ENCODE results near the gene GNB2. TPM values are rescaled to one million over a fixed set of nuclear protein-coding genes. Genes with fewer than 3 reads are reported as not detected.

The GNB2 gene
- 48.3 and 64.3 TPM in 2 replicates for total RNA-seq (2016; rRNA removed; fragmentation: Illumina TruSeq; extraction: Trizol)
- total RNA-seq (2016; cell fraction: cytosol; rRNA removed; fragmentation: Illumina TruSeq; extraction: Trizol; ENCODE audit: low read depth), result 84.0 and 90.3 TPM in 2 replicates
- total RNA-seq (2016; cell fraction: insoluble cytoplasmic fraction; rRNA removed; fragmentation: Illumina TruSeq; extraction: Trizol), result 51.7 and 55.9 TPM in 2 replicates
- total RNA-seq (2016; cell fraction: membrane; rRNA removed; fragmentation: Illumina TruSeq; extraction: Trizol), result 95.7 and 129 TPM in 2 replicates
- total RNA-seq (2016; cell fraction: nucleus; rRNA removed; fragmentation: Illumina TruSeq; extraction: Trizol), result 30.4 and 32.6 TPM in 2 replicates
- 67.1 and 82.0 TPM in 2 replicates for polyA plus RNA-seq (2011; rRNA removed)
- polyA plus RNA-seq (2011; cell fraction: cytosol; rRNA removed), result 69.6 and 88.5 TPM in 2 replicates
- polyA plus RNA-seq (2011; cell fraction: nucleus; rRNA removed), result 82.9 and 91.9 TPM in 2 replicates
- polyA plus RNA-seq (2012), result 80.2 and 110 TPM in 2 replicates
- 141 and 174 TPM in 2 replicates for polyA plus RNA-seq (2016; cell fraction: cytosol; fragmentation: Illumina TruSeq; extraction: Trizol; ENCODE audit: low read depth)
- polyA plus RNA-seq (2016; cell fraction: insoluble cytoplasmic fraction; fragmentation: Illumina TruSeq; extraction: Trizol; ENCODE audit: low read depth), result 105 and 126 TPM in 2 replicates
- polyA plus RNA-seq (2016; cell fraction: membrane; fragmentation: Illumina TruSeq; extraction: Trizol; ENCODE audit: low read depth), result 137 and 159 TPM in 2 replicates
- polyA plus RNA-seq (2016; cell fraction: nucleus; fragmentation: Illumina TruSeq; extraction: Trizol; ENCODE audit: insufficient read depth, low read depth), result 84.9 and 92.0 TPM in 2 replicates
- 104 and 125 TPM in 2 replicates for polyA minus RNA-seq (2011; rRNA and poly(A)+ RNA removed; ENCODE audit: low replicate concordance)
- polyA minus RNA-seq (2011; cell fraction: cytosol; rRNA and poly(A)+ RNA removed), result 35.2 and 43.4 TPM in 2 replicates
- 10.0 and 11.4 TPM in 2 replicates for polyA minus RNA-seq (2011; cell fraction: nucleus; rRNA and poly(A)+ RNA removed)
- percentile 57 among the genes with signal in this experiment for Bru-seq, nascent RNA
- percentile 84 among the genes with signal in this experiment for BruChase-seq, experiment 1, labeled RNA remaining after a 6-hour chase
- BruChase-seq, experiment 2, labeled RNA remaining after a 2-hour chase, result percentile 69 among the genes with signal in this experiment
- long read RNA-seq, experiment 1, transcript GNB2-201 (10 exons, 1,878 nt), result major isoform, 15 of 38 reads
- long read RNA-seq, experiment 1, partial matches to known transcripts, result 20 of 38 reads
- long read RNA-seq, experiment 1, other reads (novel, unspliced or antisense), result 1 of 38 reads
- long read RNA-seq, experiment 2, transcript GNB2-201 (10 exons, 1,878 nt), result major isoform, 245 of 347 reads
- long read RNA-seq, experiment 2, transcript GNB2-202 (9 exons, 1,524 nt), result minor isoform, 19 of 347 reads
- long read RNA-seq, experiment 2, partial matches to known transcripts, result 37 of 347 reads
- long read RNA-seq, experiment 2, other reads (novel, unspliced or antisense), result 46 of 347 reads

GRCh38 chr7:100673302-100673941 is at the start of gene GNB2:
TSS of gene GNB2 (plus strand) at chr7:100673740. CDS start at chr7:100676266, 2,526 bp downstream.
- Histone ChIP-seq H3K27me3 (ENCODE audit: control insufficient read depth in 1 of 2, insufficient read depth in 2 of 2, low read length in 2 of 2) (peaks cover 0 to 4% of the 10 kb centered on the region in 2 experiments; a peak in 2 of 5 replicates), H3K36me3 (replicated peaks in 1 of 2; ENCODE audit: control insufficient read depth in 1 of 2, insufficient read depth in 2 of 2, low read length in 2 of 2) (peaks cover 14 to 21% of the 10 kb centered on the region in 2 experiments; a peak in 4 of 5 replicates), H3K27ac (ENCODE audit: extremely low read length, insufficient read depth, low read length) (peak within 1 kb of the TSS; percentile 96), H3K4me1 (ENCODE audit: insufficient read depth, low read length) (peaks cover 20% of the 10 kb centered on the region), H2AFZ (ENCODE audit: low read length) (peak within 1 kb of the TSS; percentile 94), H3K4me3 (replicated peaks in 1 of 3; ENCODE audit: insufficient read depth in 1 of 3, low read depth in 2 of 3, low read length in 3 of 3) (peak within 1 kb of the TSS; percentile 92 to 97 (median 96)), H3K9me3 (ENCODE audit: low read length) (no peaks in the 10 kb centered on the region), H3K79me2 (ENCODE audit: insufficient read depth, low read length) (peaks cover 9% of the 10 kb centered on the region), H4K20me1 (ENCODE audit: insufficient read depth, low read length) (peaks cover 6% of the 10 kb centered on the region; the same call in 1 of the 2 replicates), H3K4me2 (ENCODE audit: low read depth, low read length) (peak within 1 kb of the TSS; percentile 80), H3K9ac (ENCODE audit: insufficient read depth, low read depth, low read length) (peak within 1 kb of the TSS; percentile 93)
- ATAC-seq (peak; percentile 65), DNase-seq (ENCODE audit: low spot score) (peak; percentile 96), FAIRE-seq (peak; percentile 97)
- BruUV-seq (replicated peaks), result no TSS peak
- intact Hi-C loops (cut with micrococcal nuclease; ENCODE audit: unreplicated experiment), result loop anchor here (1.0 kb wide), 2 partner anchors 31 to 52 kb away; no protein-coding TSS in a partner anchor
- ChIA-PET CTCF (ENCODE audit: low intra/inter-chr PET ratio, low total read pairs) (no interaction called here), POLR2A (interaction anchor here (0.7 to 1.4 kb wide), 21 partner anchors 12 to 465 kb away, joined by 3 to 18 read pairs (median 4); partner anchors contain the start of genes ACTL6B, FBXO24, GIGYF1 and LRCH4)
- in situ Hi-C loops (cut with HindIII; ENCODE audit: extremely low pct_ligation_motif_present, low pct_unique_long_range_greater_than_20kb), result no loop called here
- WGBS (ENCODE audit: low lambda C conversion rate), result 0% methylated on average over 1 of the region's 65 CpGs
- TF ChIP-seq ZNF333 (CRISPR knock-in tag; IDR thresholded peaks at IDR 0.05; ENCODE audit: borderline replicate concordance), result 0 out of 2 replicates have a peak, but pooled peaks have one; percentile 46
- TF ChIP-seq ZNF230 (CRISPR knock-in tag; IDR thresholded peaks at IDR 0.05), result peak; percentile 24; the same call in 1 of the 2 replicates
- TF ChIP-seq ZNF776 (CRISPR knock-in tag; IDR thresholded peaks at IDR 0.05), result no peak
- TF ChIP-seq, protein P1, sequence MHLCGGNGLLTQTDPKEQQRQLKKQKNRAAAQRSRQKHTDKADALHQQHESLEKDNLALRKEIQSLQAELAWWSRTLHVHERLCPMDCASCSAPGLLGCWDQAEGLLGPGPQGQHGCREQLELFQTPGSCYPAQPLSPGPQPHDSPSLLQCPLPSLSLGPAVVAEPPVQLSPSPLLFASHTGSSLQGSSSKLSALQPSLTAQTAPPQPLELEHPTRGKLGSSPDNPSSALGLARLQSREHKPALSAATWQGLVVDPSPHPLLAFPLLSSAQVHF (CRISPR knock-in tag; IDR thresholded peaks at IDR 0.05), result 0 out of 2 replicates have a peak, but pooled peaks have one; percentile 53
- peak; percentile 79 for TF ChIP-seq KMT2B (CRISPR knock-in tag; IDR thresholded peaks at IDR 0.05)
- 0 out of 2 replicates have a peak, but pooled peaks have one; percentile 49 for TF ChIP-seq TBX2 (CRISPR knock-in tag; IDR thresholded peaks at IDR 0.05; ENCODE audit: borderline replicate concordance)
- TF ChIP-seq RXRA (CRISPR knock-in tag; IDR thresholded peaks at IDR 0.05), result peak; percentile 49; the same call in 1 of the 2 replicates
- 0 out of 2 replicates have a peak, but pooled peaks have one; percentile 14 for TF ChIP-seq SAFB2 (CRISPR knock-in tag; IDR thresholded peaks at IDR 0.05; ENCODE audit: borderline replicate concordance, low read depth)
- TF ChIP-seq, protein P2, sequence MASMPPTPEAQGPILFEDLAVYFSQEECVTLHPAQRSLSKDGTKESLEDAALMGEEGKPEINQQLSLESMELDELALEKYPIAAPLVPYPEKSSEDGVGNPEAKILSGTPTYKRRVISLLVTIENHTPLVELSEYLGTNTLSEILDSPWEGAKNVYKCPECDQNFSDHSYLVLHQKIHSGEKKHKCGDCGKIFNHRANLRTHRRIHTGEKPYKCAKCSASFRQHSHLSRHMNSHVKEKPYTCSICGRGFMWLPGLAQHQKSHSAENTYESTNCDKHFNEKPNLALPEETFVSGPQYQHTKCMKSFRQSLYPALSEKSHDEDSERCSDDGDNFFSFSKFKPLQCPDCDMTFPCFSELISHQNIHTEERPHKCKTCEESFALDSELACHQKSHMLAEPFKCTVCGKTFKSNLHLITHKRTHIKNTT (CRISPR knock-in tag; IDR thresholded peaks at IDR 0.05), result no peak
- TF ChIP-seq CC2D1A (CRISPR knock-in tag; IDR thresholded peaks at IDR 0.05), result no peak
- TF ChIP-seq KLF11 (CRISPR knock-in tag; IDR thresholded peaks at IDR 0.05), result peak; percentile 64; the same call in 1 of the 2 replicates
- peak; percentile 88 for TF ChIP-seq TBX3 (IDR thresholded peaks at IDR 0.05; ENCODE audit: borderline replicate concordance)
- no peak for TF ChIP-seq SRY (CRISPR knock-in tag; IDR thresholded peaks at IDR 0.05)
- TF ChIP-seq CBFB (CRISPR knock-in tag; IDR thresholded peaks at IDR 0.05), result 0 out of 2 replicates have a peak, but pooled peaks have one; percentile 47
- TF ChIP-seq SMAD1 (CRISPR knock-in tag; IDR thresholded peaks at IDR 0.05; ENCODE audit: borderline replicate concordance, low read depth), result no peak
- TF ChIP-seq ZNF552 (CRISPR knock-in tag; IDR thresholded peaks at IDR 0.05; ENCODE audit: borderline replicate concordance), result no peak
